Measurements from ENCODE around the gene FIGNL2.

Gene FIGNL2

DNA sequence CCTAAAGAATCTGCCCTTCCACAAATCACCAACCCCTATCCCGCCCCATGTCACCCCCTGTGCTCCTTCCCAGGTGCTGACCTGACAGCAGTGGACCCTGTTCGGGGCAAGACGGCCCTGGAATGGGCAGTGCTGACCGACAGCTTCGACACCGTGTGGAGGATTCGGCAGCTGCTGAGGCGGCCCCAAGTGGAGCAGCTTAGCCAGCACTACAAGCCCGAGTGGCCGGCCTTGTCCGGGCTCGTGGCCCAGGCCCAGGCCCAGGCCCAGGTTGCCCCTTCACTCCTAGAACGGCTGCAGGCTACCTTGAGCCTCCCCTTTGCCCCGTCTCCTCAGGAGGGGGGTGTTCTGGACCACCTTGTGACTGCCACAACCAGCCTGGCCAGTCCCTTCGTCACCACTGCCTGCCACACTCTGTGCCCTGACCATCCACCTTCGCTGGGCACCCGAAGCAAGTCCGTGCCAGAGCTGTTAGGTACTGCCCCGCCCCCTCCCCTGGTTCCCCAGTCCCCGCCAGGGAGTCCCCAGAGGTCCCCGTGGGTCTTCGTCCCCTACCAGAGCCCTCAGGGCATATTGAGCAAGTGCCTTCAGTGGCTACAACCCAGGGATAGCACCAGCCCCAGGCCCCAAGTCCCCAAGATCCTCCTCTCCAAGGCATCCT lies 42.1 kb upstream of the FIGNL2 start:
- no peak for DNase-seq (ENCODE audit: low read depth)
- no peak overlapping the region for H3K4me3 ChIP-seq (ENCODE audit: control insufficient read depth, low read depth, low read length)
- TF ChIP-seq, protein P1, sequence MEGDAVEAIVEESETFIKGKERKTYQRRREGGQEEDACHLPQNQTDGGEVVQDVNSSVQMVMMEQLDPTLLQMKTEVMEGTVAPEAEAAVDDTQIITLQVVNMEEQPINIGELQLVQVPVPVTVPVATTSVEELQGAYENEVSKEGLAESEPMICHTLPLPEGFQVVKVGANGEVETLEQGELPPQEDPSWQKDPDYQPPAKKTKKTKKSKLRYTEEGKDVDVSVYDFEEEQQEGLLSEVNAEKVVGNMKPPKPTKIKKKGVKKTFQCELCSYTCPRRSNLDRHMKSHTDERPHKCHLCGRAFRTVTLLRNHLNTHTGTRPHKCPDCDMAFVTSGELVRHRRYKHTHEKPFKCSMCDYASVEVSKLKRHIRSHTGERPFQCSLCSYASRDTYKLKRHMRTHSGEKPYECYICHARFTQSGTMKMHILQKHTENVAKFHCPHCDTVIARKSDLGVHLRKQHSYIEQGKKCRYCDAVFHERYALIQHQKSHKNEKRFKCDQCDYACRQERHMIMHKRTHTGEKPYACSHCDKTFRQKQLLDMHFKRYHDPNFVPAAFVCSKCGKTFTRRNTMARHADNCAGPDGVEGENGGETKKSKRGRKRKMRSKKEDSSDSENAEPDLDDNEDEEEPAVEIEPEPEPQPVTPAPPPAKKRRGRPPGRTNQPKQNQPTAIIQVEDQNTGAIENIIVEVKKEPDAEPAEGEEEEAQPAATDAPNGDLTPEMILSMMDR (conservative IDR thresholded peaks at IDR 0.05; ENCODE audit: control insufficient read depth, insufficient read depth, low read depth, low read length), result no peak

DNA sequence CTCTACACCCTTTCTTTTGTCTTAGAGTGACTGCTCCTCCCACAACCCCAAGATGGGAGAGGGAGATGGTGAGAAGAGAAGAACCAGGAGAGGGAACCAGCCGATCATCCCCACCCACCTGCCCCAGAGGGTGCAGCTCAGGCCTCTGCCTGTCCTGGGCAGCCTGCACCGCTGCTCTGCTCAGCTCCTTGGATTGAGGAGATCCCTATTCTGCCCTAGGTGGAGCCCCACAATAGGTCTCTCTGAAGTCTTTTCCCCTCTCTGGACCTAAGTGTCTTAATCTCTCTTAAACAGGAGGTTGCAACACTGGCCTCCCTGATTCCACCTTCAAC lies 41.6 kb upstream of the FIGNL2 start:
- no peak overlapping the region for H3K4me3 ChIP-seq (ENCODE audit: control insufficient read depth, low read depth, low read length)
- TF ChIP-seq, protein P1 (conservative IDR thresholded peaks at IDR 0.05; ENCODE audit: control insufficient read depth, insufficient read depth, low read depth, low read length), result no peak

DNA sequence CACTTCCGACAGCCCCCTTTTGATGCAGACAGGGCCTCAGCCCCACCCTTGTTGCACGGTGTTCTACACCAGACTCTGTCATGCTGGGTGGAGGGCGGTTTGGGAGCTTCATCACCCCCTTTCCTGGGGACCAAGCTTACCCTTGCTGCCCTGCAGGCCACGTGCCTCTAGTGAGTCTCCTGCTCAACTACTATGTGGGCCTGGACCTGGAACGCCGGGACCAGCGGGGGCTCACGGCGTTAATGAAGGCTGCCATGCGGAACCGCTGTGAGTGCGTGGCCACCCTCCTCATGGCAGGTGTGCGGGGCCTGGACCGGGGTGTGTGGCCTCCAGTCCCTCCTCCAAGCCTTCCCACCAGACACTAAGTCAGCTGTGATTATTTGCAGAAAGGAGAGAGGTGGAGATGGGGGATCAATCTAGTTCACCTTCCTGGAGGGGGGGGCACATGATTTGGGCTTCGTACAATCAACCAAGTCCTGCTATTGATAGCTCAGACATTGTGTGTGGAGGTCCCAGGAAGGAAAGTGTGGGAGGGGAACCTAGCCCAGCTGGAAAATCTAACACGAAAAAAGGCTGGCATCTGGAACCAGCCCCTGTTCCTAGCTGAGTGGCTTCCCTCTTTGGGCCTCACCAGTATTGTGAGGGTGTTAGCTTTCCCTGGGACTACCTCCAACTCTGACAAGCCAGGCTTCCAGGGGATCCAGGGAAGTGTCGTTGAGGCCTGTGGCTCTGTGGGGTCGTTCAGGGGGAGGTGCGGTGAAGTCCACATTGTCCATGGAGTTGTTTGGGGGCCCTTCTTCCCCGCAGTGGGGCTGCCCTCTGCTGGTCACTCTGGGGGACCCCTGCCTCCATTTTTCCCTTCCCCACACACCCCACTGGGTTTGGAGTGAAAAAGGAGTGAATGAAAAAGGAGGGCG lies 41.0 kb upstream of the FIGNL2 start:
- TF ChIP-seq, protein P1 (conservative IDR thresholded peaks at IDR 0.05; ENCODE audit: control insufficient read depth, insufficient read depth, low read depth, low read length), result peak; percentile 18
- no peak for DNase-seq (ENCODE audit: low read depth)
- H3K4me3 ChIP-seq (ENCODE audit: control insufficient read depth, low read depth, low read length), result no peak overlapping the region

More for the DNA sequence above, 41.6 kb upstream of the FIGNL2 start:
- DNase-seq (ENCODE audit: low read depth), result no peak

DNA sequence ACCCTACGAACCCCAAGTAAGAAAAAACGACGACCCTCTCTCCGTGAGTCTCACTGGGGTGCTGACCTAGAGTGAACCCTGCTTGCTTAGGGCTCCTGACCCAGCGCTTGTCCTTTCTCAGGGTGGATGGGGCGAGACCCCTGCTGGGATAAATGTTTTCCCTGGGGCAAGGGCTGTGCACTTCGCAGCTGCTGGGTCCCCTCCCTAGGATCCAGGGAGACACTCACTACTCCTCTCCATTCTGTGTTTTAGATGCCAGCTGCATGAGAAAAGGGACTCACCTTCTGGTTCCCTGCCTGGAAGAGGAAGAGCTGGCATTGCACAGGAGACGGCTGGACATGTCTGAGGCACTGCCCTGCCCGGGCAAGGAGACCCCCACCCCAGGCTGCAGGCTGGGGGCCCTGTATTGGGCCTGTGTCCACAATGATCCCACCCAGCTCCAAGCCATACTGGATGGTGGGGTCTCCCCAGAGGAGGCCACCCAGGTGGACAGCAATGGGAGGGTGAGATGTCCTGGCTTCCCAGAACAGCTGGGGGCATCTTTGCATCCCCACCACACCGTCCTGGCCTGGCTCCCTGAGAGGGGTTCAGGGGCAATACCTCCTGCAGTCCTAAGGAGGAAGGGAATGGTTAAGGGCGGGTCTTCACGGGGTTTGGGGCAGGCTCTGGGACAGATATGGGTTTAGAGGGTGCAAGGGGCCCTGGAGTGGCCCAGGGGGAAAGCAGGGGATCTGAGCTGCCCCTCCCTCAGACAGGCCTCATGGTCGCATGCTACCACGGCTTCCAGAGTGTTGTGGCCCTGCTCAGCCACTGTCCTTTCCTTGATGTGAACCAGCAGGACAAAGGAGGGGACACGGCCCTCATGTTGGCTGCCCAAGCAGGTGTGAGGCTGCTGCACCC lies 40.0 kb upstream of the FIGNL2 start:
- TF ChIP-seq, protein P1 (conservative IDR thresholded peaks at IDR 0.05; ENCODE audit: control insufficient read depth, insufficient read depth, low read depth, low read length), result no peak
- no peak for DNase-seq (ENCODE audit: low read depth)
- H3K4me3 ChIP-seq (ENCODE audit: control insufficient read depth, low read depth, low read length), result no peak overlapping the region

DNA sequence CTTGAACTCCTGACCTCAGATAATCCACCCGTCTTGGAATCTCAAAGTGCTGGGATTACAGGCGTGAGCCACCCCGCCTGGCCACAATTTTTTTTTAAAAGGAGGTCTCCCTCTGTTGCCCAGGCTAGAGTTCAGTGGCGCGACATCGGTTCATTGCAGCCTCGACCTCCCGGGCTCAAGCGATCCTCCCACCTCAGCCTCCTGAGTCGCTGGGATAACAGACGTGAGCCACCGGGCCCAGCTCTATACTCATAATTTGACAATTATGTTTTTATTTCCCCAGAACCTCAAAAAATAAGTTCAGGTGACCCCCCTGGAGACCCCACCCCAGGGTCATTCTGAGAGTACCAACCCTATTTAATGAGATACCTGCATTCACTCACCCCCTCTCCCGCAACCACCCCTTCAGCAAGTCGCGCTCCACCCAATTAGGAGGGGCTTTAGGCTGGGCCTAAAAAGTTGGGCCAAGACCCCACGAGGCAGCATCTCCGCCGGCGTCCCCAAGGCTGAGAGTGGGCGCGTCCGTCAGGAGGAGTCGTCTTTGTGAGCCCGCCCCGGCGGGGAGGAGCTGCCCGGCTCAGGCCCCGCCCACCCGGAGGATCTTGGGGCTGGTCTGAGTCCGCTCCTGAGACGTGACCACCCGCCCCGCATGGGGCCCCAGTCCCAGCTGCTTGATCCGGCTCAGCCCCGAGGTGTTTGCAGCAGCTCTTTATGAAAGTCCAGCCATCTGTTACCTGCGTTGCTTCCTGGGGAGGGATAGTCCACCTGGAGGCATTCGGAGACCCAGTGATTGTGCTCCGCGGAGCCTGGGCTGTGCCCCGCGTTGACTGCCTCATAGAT lies 39.2 kb upstream of the FIGNL2 start, which contains the start of gene ANKRD33:
ANKRD33 (plus strand) TSS at position 628 of the 840 bp plus-strand sequence; CDS start at position 712, 84 bp downstream.
- H3K4me3 ChIP-seq (ENCODE audit: control insufficient read depth, low read depth, low read length), result no peak within 1 kb of the TSS
- TF ChIP-seq, protein P1 (conservative IDR thresholded peaks at IDR 0.05; ENCODE audit: control insufficient read depth, insufficient read depth, low read depth, low read length), result no peak
- DNase-seq (ENCODE audit: low read depth), result peak; percentile 40

Measured in fibroblast of mammary gland (primary cell).